Stimulated activated CD4-positive, alpha-beta T cell treated with anti-CD3 and anti-CD28 coated beads, Interleukin-15, amount 100 ng/mL, for 24 hours (primary cell): Measurements from ENCODE around the gene ZNF132.
"Not testable (repeated sequence)": the region's sequence is repeated elsewhere in the genome, so short reads cannot be mapped to it uniquely, and the experiment has no call there.

ENCODE experiments used
- DNase-seq: peaks from one replicate; pipeline ENCODE4 v3.0.0-alpha.2; 2020

Gene ZNF132

DNA sequence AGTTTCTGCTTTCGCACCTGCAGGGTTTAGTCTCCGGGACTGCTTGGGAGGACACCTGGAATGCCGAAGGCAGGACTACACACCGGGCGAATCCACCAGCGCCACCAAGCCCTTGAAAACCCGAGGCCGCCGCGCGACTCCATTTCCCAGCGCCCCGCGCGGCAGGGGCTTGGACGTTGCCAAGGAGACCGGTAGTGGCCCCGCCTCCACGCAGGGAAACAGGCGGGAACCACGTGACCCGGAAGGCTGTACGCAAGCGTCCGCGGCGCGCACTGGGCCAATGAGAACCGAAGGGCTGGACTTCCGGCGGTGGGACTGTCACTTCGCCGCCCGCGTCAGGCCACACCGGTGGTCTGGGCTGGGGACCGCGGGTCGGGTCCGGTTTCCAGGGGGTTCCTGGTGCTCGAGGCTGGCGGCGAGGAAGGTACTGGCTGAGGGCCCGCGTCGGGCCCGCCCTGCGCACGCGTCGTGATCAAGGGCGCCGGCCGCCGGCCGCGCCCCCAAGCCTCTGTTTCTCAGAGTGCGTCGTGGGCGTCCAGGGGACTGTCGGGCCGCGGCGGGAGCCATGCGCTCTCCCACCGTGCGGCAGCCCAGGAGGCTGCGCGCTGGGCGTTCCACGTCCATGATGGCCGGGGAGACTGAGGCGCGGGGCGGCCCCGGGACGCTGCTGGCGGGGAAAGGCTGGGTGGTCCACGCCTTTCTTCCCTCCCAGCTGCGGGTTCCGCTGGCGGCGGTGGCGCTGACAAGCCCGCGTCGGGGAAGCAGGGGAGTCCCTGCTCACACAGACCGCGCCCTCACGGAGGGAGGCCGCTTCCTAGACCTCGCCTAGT, 27.0 kb upstream of the ZNF132 start, which contains the start of gene ZNF324:
TSS of gene ZNF324 (plus strand) at position 321 of the 830 bp plus-strand sequence. CDS start 2,106 bp downstream, outside the sequence.
- DNase-seq, result peak; percentile 99

DNA sequence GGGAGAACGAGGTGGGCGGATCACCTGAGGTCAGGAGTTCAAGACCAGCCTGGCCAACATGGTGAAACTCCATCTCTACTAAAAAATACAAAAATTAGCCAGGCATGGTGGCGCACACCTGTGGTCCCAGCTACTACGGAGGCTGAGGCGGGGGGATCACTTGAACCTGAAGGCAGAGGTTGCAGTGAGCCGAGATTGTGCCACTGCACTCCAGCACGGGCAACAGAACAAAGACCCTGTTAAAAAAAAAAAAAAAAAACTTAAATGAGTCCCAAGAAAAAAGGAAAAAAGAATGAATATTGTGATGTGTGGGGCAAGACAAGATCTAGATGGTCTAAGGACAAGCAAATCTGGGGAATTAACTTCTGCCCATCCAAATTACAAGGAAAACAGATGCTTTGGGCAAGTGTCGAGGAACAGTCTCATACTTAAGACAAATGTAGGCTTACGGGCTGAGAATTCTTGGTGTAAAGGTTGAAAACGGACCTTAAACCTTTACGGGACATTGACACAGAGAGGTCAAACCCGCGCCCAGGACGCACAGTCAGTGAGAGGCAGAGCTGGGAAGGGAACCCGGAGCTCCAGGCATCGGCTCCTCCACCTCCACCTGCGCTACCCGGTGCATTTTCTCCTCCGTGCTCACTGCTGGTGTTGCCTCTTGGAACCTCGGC, 26.3 kb upstream of the ZNF132 start:
- no peak for DNase-seq

DNA sequence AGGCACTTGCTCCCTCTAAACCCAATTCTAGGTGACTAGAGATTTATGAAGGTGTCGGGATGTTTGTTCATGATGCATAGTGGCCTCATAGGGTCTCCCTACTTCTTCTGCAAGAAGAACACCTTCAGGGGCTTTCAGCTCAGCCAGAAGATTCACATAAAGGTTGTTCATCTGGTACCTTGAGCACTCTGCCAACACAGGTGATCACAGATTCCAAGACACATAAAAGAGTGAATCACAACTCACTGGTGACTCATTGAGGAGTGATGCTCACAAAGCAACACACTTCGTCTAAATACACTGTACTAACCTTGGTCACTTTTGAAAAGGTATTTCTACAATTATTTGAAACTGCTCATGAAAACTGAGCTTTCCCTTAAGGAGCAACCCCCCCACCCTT, 20.1 kb upstream of the ZNF132 start:
- no peak for DNase-seq

DNA sequence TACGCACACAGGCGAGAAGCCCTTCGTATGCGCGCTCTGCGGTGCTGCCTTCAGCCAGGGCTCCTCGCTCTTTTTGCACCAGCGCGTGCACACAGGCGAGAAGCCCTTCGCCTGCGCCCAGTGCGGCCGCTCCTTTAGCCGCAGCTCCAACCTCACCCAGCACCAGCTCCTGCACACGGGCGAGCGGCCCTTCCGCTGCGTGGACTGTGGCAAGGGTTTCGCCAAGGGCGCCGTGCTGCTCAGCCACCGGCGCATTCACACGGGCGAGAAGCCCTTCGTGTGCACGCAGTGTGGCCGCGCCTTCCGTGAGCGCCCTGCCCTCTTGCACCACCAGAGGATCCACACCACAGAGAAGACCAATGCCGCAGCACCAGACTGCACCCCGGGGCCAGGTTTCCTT, 16.2 kb upstream of the ZNF132 start:
- DNase-seq, result no peak

DNA sequence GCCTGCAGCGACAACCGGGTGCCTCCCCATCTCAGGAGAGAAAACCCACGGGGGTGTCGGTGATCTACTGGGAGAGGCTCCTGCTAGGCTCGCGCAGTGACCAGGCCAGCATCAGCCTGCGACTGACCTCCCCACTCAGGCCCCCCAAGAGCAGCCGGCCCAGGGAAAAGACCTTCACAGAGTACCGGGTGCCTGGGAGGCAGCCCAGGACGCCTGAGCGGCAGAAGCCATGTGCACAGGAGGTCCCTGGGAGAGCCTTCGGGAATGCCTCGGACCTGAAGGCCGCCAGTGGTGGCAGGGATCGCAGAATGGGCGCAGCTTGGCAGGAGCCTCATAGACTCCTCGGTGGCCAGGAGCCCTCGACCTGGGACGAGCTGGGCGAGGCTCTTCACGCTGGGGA, 15.4 kb upstream of the ZNF132 start:
- no peak for DNase-seq

DNA sequence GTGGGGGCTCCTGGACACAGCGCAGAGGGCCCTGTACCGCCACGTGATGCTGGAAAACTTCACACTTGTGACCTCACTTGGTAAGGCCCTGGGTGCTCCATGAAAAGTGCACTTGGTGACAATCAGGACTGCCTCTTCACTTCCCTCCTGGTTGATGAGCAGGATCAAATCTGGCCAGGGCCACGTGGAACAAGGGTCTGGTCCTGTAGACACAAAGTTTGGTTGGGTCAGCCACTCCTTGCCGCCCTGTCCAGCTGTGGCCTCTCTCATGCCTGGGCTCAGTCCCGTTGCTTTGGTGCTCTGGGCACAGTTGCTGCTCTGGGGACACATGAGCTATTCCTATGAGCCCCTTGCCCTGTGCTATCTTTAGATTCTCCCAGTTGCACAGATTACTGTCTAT, 13.8 kb upstream of the ZNF132 start:
- DNase-seq, result no peak

DNA sequence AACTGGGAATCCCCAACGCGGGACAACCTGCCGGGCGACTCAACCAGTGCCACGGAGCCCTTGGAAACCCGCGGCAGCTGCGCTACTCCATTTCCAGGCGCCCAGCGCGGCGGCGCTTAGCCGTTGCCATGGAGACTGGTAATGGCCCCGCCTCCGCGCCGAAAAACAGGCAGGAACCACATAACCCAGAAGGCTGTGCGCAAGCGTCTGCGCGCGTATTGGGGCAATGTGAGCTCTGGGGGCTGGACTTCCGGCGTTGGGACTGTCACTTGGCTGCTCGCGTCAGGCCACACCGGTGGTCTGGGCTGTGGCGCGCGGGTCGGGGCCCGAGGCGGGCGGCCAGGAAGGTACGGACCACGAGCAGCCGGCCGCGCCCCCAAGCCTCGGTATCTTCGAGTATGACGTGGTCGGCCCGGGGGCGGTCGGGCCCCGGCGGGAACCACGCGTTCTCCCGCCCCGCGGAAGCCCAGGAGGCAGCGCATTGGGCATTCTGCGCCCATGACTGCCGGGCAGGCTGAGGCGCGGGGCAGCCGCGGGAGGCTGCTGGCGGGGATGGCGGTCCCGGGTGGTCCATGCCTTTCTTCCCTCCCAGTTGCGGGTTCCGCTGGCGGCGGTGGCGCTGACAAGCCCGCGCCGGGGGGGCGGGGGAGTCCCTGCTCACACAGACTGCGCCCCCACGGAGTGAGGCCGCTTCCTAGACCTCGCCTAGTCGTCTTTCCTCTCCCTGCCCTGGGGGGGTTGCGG, 11.6 kb upstream of the ZNF132 start, which contains the start of gene ZNF324B:
TSS of gene ZNF324B (plus strand) at position 265 of the 744 bp plus-strand sequence. CDS start 2,080 bp downstream, outside the sequence.
- DNase-seq, result peak; percentile 98

DNA sequence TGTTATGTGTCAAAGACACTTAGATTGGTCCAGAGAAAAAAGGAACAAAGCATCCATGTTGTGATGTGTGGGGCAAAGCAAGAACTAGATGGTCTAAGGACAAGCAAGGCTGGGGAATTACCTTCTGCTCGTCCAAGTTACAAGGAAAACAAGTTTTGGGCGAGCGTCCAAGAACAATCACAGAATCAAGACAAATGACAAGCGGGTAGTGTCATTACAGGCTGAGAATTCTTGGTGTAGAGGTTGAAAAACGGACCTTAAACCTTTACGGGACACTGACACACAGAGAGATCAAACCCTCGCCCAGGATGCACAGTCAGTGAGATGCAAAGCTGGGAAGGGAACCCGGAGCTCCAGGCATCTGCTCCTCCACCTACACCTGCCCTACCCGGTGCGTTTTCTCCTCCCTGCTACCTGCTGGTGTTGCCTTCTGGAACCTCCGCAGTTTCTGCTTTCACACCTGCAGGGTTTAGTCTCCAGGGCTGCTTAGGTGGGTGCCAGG, 11.0 kb upstream of the ZNF132 start:
- no peak for DNase-seq

DNA sequence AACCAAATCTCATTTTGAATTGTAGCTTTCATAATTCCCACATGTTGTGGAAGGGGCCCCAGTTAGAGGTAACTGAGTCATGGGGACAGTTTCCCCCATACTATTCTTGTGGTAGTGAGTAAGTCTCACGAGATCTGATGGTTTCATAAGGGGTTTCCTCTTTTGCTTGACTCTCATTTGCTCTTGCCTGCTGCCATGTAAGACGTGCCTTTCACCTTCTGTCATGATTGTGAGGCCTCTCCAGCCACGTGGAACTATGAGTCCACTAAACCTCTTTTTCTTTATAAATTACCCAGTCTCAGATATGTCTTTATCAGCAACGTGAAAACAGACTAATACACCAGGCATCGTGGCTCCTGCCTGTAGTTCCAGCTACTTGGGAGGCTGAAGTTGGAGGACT, 10.0 kb upstream of the ZNF132 start:
- not testable (repeated sequence) for DNase-seq

DNA sequence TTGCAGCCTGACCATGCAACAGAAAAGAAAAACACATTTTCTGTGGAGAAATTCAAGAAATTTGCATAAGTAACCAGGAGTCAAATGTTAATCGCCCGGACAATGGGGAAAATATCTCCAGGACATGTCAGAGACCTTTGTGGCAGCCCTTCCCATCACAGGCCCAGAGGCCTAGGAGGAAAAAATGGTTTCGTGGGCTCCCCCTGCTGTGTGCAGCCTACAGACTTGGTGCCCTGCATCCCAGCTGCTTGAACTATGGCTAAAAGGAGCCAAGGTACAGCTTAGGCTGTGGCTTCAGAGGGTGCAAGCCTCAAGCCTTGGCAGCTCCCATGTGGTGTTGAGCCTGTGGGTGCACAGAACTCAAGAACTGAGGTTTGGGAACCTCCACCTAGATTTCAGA, 8.9 kb upstream of the ZNF132 start:
- not testable (repeated sequence) for DNase-seq

DNA sequence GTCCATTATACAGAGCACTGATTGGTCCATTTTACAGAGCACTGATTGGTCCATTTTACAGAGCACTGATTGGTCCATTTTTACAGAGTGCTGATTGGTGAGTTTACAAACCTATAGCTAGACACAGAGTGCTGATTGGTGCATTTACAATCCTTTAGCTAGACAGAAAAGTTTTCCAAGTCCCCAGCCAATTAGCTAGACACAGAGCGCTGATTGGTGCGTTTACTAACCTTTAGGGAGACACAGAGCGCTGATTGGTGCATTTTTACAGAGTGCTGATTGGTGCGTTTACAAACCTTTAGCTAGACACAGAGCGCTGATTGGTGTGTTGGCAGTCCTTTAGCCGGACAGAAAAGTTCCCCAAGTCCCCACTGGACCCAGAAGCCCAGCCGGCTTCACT, 3.0 kb upstream of the ZNF132 start:
- DNase-seq, result not testable (repeated sequence)

DNA sequence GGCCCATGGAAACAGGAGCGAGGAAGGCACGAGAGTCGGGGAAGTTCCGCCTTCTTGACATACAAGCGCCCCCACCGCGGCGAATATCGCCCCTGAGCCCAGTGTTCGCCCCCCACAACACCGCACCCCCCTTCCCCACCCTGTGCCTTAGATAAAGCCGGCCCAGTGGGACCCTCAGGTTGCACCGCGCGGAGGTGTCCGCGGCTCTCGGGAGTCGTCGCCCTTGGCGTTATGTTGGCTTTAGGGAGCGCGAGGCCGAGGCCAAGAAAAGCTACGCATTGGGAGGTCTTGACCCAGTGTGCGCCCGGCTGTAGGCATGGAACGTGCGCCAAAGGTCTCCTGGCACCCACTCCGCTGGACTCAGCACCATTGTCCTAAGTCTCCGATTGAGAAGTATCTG, 603 bp upstream of the ZNF132 start:
- DNase-seq, result no peak

DNA sequence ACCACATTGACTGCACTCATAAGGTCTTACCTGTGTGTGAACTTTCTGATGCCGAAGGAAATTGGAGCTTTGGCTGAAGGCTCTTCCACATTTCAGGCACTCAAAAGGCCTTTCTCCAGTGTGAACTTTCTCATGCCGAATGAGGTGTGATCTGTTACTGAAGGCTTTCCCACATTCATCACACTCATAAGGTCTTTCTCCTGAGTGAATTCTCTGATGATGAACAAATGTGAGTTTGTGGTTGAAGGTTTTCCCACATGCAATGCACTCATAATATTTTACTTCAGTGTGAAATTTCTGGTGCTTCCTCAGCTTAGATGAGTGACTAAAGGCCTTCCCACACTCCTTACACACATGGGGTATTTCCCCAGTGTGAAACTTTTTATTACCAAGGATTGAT, 5.7 kb downstream of the ZNF132 start:
- no peak for DNase-seq

DNA sequence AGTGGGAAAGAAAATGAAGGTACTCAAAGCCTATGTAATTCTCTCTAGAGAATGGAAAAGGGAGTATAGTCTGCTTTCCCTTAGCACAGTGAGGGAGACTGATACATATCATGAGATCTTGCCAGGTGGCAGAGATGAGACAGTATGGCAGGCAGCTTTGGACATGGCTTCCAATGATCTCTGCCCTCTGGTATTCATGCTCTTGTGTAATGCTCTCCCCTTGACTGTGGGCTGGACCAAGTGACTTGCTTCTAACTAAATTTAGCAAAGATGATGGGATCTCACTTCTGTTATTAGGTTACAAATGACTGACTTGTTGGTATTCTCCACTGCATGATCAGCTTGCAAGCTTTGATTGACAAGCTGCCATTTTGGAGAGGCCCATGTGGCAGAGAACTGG, 10.2 kb downstream of the ZNF132 start:
- no peak for DNase-seq

DNA sequence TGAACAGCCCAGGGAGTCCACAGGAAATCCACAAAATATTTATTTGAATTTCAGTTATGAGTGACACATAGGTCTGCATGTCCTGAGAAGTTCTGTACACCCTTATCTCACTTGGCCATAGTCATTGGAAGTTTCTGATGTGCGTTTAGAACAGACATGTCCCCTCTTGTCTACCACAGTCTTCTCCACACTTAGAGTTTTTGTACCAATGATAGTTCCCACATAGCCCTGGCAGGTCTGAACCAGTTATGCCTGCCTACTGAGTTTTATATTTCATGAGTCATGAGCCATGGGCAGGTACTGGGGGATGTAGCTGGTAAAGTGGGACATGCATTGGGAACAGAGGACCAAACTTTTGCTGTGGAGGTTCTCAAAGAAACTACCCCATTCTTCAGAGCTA, 11.3 kb downstream of the ZNF132 start:
- DNase-seq, result no peak

DNA sequence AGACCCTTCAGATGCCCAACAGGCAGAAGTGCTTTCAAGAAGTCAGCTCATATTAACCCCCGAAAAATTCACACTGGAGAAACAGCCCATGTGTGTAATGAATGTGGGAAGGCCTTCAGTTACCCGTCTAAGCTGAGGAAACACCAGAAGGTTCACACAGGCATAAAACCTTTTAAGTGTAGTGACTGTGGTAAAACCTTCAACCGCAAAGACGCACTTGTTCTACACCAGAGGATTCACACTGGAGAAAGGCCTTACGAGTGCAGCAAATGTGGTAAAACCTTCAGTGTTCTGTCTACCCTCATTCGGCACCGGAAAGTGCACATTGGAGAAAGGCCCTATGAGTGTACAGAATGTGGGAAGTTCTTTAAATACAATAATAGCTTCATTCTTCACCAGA, 22.9 kb downstream of the ZNF132 start:
- no peak for DNase-seq

DNA sequence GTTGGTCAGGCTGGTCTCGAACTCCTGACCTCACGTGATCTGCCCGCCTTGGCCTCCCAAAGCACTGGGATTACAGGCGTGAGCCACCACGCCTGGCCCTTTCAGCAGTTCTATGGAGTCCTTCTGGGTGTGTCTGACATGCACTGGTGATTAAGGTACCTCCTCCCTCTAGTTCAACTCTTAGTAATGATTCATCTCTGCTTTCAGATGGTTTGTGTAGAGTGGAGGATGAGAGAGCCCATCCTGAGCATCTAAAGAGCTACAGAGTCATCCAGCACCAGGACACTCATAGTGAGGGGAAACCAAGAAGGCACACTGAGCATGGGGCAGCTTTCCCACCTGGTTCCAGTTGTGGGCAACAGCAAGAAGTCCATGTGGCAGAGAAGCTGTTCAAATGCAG, 23.3 kb downstream of the ZNF132 start:
- no peak for DNase-seq

DNA sequence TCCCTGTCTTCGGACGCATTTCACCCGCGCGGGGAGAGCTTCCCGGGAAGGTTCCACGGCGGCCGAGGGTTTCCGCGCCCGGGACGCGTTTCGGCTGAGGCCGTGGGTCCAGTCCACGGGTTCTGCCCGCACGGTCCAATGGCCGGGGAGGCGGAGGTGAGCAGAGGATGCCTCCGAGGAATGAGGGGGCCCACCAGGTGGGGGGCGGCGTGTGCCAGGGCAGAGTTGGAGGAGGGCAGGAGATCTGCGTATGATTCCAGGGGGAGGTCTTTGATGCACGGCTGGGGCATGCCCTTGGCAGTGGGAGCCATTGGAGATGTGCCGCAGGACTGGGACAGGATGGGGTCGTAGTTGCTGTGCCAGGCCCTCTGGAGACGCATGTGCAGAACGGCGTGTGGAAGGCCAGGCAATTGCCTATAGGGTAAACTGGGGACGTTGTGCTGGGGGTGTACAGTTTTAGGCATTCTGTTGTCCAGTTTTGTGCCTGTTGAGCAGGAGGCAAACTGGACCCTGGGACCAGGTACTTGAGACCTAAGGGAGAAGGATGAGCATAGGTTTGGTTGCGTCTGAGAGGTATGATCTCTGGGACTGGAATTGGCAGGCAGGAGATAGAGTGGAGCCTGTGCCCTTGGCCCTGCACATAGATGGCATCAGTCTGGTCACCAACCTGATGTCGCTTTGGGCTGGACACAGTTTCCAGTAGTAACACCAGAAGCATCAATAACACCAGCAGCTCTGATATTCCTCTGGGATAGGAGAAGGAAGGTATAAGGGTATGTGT, 30.8 kb downstream of the ZNF132 start:
- DNase-seq, result peak; percentile 57

DNA sequence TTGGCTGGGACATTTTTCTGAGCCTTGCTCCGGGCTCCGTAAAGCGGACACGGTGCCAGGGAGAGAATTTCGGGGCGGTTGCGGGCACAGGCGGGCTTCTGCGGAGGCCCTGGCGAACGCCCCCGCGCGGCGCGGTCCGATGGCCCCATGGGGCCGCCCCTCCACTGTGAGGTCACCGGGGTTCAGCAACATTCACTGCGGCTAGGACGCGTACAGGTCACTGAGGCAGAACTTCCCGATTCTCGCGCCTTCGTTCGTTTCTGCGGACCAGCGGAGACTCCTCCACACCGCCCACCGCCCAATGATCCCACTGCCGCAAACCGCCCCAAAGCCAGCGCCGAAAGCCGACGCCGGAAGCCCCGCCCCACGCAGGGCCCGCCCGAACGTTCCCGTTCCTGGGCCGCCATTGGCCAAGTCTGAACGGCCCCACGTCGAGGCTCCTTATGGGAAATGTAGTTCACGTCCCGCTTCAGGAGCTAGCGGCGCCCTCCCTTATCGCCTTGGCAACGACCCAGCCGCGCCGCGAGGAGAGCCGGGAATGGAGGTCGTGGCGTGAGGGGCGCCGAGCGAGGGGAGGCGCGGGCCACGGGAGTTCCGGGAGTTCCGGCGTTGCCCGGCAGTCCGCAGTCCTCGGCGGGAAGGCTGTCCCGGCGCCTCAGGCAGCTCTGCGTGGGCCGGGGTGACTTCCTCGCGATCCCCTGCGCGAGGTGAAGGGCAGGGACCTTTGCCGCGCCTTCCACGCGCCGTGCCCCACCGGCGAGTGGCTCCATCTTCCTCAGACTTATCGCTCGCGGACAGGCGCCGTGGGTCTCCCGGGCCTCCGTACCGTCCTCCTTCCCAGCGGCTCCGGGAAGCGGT, 31.6 kb downstream of the ZNF132 start, which contains the start of gene ZNF584:
TSS of gene ZNF584 (plus strand) at position 498 of the 858 bp plus-strand sequence. CDS start 499 bp downstream, outside the sequence.
- peak; percentile 98 for DNase-seq

DNA sequence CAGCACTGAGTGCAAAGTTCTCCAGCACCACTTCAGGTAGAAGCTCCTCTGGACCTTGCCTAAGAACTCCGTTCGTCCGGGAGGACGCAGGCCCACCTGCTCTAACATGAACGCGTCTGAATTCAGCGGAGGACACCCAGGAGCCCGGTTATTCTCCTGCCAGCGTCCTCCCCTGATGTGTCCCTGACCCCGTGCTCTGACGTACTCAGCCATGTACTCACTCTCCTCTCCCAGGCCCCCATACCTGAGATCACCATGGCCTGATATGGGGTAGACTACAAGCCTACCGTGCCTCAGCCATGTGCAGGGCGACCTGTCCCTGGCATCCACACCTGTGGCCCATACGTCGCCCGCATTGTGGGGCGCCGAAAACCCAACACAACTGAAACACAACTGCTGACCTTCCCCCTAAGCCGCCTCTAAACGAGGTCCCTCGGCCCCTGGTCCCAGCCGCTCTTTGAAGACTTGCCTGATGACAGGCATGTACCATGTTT, 32.2 kb downstream of the ZNF132 start:
- no peak for DNase-seq
